DOHH2 (cell line): ENCODE results near the gene DRD2.
"Not testable (repeated sequence)": the region's sequence is repeated elsewhere in the genome, so short reads cannot be mapped to it uniquely, and the experiment has no call there.

Source experiments
- H3F3A ChIP-seq: fragments of 200-600 bp; sonication (generic), shearing (Covaris generic); 2 replicates; pipeline ENCODE4 v1.6.0; 2016; ENCODE audit warnings: antibody characterized with exemption, mild to moderate bottlenecking; ENCODE audit not compliant: control insufficient read depth, insufficient read depth
- H3K27ac ChIP-seq: fragments of 200-600 bp; sonication (generic); 2 replicates; pipeline ENCODE4 v1.5.1; 2014; ENCODE audit warnings: low read depth, mild to moderate bottlenecking, low read length, moderate library complexity
- H3K27me3 ChIP-seq: fragments of 200-600 bp; sonication (generic); 2 replicates; pipeline ENCODE4 v1.6.1; 2014; ENCODE audit warnings: mild to moderate bottlenecking, low read length, mixed read lengths; ENCODE audit not compliant: control insufficient read depth
- H3K36me3 ChIP-seq: fragments of 200-600 bp; sonication (generic); 2 replicates; pipeline ENCODE4 v1.6.1; 2014; ENCODE audit warnings: mild to moderate bottlenecking, low read length, moderate library complexity, mixed read lengths; ENCODE audit not compliant: control insufficient read depth
- H3K4me1 ChIP-seq: fragments of 200-600 bp; sonication (generic); 2 replicates; pipeline ENCODE4 v1.6.1; 2014; ENCODE audit warnings: mild to moderate bottlenecking, low read length, mixed read lengths; ENCODE audit not compliant: control insufficient read depth
- H3K4me2 ChIP-seq: fragments of 200-600 bp; sonication (generic); 2 replicates; pipeline ENCODE4 v1.6.0; 2014; ENCODE audit warnings: mild to moderate bottlenecking, low read length, moderate library complexity
- H3K4me3 ChIP-seq: fragments of 200-600 bp; sonication (generic); 2 replicates; pipeline ENCODE4 v1.5.1; 2014; ENCODE audit warnings: mild to moderate bottlenecking, low read length, mixed read lengths
- H3K79me2 ChIP-seq: fragments of 200-600 bp; sonication (generic); 2 replicates; pipeline ENCODE4 v1.6.1; 2014; ENCODE audit warnings: mild to moderate bottlenecking, low read length, mixed read lengths; ENCODE audit not compliant: control insufficient read depth
- H3K9me2 ChIP-seq: fragments of 200-600 bp; sonication (generic); replicated peaks from 2 replicates; pipeline ENCODE4 v1.6.1; 2014; ENCODE audit warnings: mild to moderate bottlenecking, low read length, mixed read lengths; ENCODE audit not compliant: control insufficient read depth
- H3K9me3 ChIP-seq: fragments of 200-600 bp; sonication (generic); 2 replicates; pipeline ENCODE4 v1.6.1; 2014; ENCODE audit warnings: antibody characterized with exemption, low read length, mixed read lengths; ENCODE audit not compliant: control insufficient read depth, insufficient read depth
- H4K20me1 ChIP-seq: fragments of 200-600 bp; sonication (generic); 2 replicates; pipeline ENCODE4 v1.6.0; 2014; ENCODE audit warnings: low read depth, mild to moderate bottlenecking, antibody characterized with exemption, low read length, moderate library complexity; ENCODE audit not compliant: control insufficient read depth, insufficient read depth
- EZH2phosphoT487 ChIP-seq: fragments of 200-600 bp; sonication (generic); IDR thresholded peaks from 2 replicates; pipeline ENCODE4 v1.6.1; 2017; ENCODE audit warnings: borderline replicate concordance, mild to moderate bottlenecking, antibody characterized with exemption, low read length, moderate library complexity, mixed read lengths
- TF ChIP-seq, protein P1 (sequence below): fragments of 200-600 bp; sonication (generic); IDR thresholded peaks from one replicate; pipeline ENCODE4 v1.5.1; 2014; ENCODE audit warnings: antibody characterized with exemption, mild to moderate bottlenecking, low read depth, low read length; ENCODE audit not compliant: poor library complexity, severe bottlenecking

Gene DRD2

DNA sequence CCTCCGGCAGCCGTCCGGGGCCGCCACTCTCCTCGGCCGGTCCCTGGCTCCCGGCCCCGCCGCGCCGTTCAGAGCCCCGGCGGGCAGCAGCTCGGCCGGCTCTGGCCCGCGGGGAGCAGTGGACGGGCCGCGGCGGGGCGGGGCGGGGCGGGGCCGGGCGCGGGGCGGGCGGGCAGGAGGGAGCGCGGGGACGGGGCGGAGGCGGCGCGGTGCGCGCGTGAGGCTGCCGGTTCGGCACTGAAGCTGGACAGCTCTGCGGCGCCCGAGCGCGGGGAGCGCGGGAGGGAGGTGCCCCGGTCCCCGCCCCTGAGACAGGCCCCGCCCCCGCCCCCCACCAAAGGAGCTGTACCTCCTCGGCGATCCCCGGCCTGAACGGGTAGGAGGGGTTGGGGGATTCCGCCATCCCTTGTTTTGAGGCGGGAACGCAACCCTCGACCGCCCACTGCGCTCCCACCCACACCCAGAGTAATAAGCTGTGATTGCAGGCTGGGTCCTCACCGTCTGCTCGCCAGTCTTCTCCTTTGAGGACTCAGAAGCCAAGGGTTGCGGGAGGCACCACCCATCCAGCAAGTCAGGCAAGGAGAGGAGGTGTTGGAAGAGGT, at the start of gene DRD2:
TSS of gene DRD2 (minus strand) at position 239 of the 602 bp plus-strand sequence. CDS start 50,747 bp downstream, outside the sequence.
- H3K4me2 ChIP-seq: no peak within 1 kb of the TSS
- no peaks in the 10 kb centered on the region for H3K4me1 ChIP-seq
- H4K20me1 ChIP-seq: no peaks in the 10 kb centered on the region
- no peaks in the 10 kb centered on the region for H3F3A ChIP-seq
- no peaks in the 10 kb centered on the region for H3K9me2 ChIP-seq
- no peaks in the 10 kb centered on the region for H3K9me3 ChIP-seq
- H3K27ac ChIP-seq: no peak within 1 kb of the TSS
- no peaks in the 10 kb centered on the region; the same call in 1 of the 2 replicates for H3K27me3 ChIP-seq
- no peaks in the 10 kb centered on the region for H3K79me2 ChIP-seq
- H3K36me3 ChIP-seq: no peaks in the 10 kb centered on the region
- no peak for TF ChIP-seq EZH2phosphoT487
- TF ChIP-seq, protein P1, sequence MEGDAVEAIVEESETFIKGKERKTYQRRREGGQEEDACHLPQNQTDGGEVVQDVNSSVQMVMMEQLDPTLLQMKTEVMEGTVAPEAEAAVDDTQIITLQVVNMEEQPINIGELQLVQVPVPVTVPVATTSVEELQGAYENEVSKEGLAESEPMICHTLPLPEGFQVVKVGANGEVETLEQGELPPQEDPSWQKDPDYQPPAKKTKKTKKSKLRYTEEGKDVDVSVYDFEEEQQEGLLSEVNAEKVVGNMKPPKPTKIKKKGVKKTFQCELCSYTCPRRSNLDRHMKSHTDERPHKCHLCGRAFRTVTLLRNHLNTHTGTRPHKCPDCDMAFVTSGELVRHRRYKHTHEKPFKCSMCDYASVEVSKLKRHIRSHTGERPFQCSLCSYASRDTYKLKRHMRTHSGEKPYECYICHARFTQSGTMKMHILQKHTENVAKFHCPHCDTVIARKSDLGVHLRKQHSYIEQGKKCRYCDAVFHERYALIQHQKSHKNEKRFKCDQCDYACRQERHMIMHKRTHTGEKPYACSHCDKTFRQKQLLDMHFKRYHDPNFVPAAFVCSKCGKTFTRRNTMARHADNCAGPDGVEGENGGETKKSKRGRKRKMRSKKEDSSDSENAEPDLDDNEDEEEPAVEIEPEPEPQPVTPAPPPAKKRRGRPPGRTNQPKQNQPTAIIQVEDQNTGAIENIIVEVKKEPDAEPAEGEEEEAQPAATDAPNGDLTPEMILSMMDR: no peak
- H3K4me3 ChIP-seq: no peak within 1 kb of the TSS

DNA sequence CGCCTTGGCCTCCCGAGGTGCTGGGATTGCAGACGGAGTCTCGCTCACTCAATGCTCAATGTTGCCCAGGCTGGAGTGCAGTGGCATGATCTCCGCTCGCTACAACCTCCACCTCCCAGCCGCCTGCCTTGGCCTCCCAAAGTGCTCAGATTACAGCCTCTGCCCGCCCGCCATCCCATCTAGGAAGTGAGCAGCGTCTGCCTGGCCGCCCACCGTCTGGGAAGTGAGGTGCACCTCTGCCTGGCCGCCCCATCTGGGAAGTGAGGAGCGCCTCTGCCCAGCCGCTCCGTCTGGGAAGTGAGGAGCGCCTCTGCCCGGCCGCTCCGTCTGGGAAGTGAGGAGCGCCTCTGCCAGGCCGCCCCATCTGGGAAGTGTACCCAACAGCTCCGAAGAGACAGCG, 48.7 kb upstream of the DRD2 start:
- H3K27me3 ChIP-seq, H3K4me3 ChIP-seq, H3K4me2 ChIP-seq, H3F3A ChIP-seq, H3K9me3 ChIP-seq, H3K79me2 ChIP-seq, H4K20me1 ChIP-seq, H3K27ac ChIP-seq, H3K36me3 ChIP-seq, H3K9me2 ChIP-seq, H3K4me1 ChIP-seq: not testable (repeated sequence)

DNA sequence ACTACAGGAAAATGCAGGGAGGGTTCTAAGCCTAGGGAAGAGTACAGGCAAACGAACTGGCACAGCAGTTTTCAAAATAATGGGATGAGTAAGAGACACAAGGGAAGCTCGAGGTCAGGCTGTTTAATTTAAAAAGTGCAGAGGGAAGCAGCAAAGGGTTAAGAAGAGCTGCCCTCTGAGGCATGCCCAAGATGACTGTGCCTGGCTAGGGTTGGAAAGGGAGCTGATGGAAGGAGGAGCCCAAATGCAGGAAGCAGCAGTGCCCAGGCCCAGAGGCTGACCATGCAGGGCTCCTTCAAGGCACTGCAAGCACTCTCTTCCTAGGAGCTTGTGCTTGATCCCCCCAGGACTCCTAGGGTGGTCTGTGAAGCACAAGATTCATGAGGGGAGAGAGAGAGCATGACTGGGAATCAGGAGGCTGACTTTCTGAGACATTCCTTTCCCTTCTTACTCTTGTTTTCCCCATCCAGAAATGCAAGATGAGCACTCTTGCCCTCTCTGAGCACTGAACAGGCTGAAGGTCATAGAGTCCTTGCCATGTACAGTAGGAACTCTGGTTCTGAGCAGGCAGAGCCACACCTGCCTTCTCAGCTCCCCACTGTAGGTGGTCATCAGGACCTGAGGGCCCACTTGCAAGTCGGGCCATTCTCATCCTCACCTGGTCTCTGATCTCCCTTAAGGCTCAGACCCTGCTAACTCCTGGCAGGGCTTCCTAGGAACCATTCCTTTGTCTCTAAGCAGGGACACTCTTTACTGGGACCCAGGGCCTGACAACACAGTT, 46.7 kb upstream of the DRD2 start:
- H3K27ac ChIP-seq: no peak overlapping the region
- no peaks in the 10 kb centered on the region for H3K36me3 ChIP-seq
- TF ChIP-seq, protein P1: no peak
- no peak for TF ChIP-seq EZH2phosphoT487

DNA sequence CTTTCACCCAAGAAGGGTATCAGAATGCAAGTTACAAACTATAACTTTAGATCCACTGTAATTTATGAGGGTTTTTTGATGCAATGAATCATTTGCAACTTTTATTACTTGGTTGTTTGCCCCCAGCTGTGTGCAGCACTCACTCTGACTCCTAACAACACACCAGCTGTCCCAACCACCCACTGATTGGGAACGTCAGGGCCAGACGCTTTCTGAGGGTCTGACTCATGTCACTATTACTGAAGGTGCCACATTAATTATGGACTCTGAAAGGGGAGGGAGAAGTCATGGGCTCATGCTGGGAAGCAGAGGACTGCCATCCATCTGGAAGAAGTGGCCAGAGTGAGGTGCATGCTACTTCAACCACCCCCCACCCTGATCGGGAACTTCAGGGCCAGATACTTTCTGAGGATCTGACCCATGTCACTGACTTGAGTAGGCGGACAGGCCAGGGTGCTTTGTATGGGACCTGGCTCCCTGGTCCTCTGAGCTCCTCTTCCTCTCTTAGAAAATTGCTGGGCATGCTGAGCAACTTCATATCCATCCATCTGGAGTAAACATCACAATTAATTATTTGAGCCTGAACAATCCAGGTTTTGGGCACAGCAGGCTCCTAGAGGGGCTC, 44.9 kb upstream of the DRD2 start:
- H3K36me3 ChIP-seq: no peaks in the 10 kb centered on the region
- H3K9me3 ChIP-seq: no peaks in the 10 kb centered on the region
- no peaks in the 10 kb centered on the region for H3K27me3 ChIP-seq
- no peaks in the 10 kb centered on the region for H3K4me1 ChIP-seq
- no peaks in the 10 kb centered on the region for H3K79me2 ChIP-seq
- no peaks in the 10 kb centered on the region for H4K20me1 ChIP-seq
- H3K27ac ChIP-seq: no peak overlapping the region
- TF ChIP-seq, protein P1: no peak
- TF ChIP-seq EZH2phosphoT487: no peak
- no peaks in the 10 kb centered on the region for H3F3A ChIP-seq
- H3K4me3 ChIP-seq: no peak overlapping the region
- no peak overlapping the region for H3K4me2 ChIP-seq
- no peaks in the 10 kb centered on the region for H3K9me2 ChIP-seq

More for the DNA sequence above, 46.7 kb upstream of the DRD2 start:
- H3K79me2 ChIP-seq: no peaks in the 10 kb centered on the region
- no peaks in the 10 kb centered on the region for H3K4me1 ChIP-seq
- no peaks in the 10 kb centered on the region; the same call in 1 of the 2 replicates for H3K27me3 ChIP-seq
- no peaks in the 10 kb centered on the region for H4K20me1 ChIP-seq
- H3K4me3 ChIP-seq: no peak overlapping the region
- no peaks in the 10 kb centered on the region for H3K9me3 ChIP-seq
- H3F3A ChIP-seq: no peaks in the 10 kb centered on the region
- no peaks in the 10 kb centered on the region for H3K9me2 ChIP-seq
- no peak overlapping the region for H3K4me2 ChIP-seq
